Panc1 (cell line): ENCODE data around the gene IFI27L2.

Experiments used
- CTCF ChIP-seq: fragments of 450-650 bp; IDR thresholded peaks from 2 replicates; pipeline ENCODE4 v1.5.1; 2017; ENCODE audit warnings: mild to moderate bottlenecking
- POLR2AphosphoS5 ChIP-seq: IDR thresholded peaks from 2 replicates; pipeline ENCODE4 v1.6.1; 2012; ENCODE audit warnings: mild to moderate bottlenecking, low read depth, low read length, moderate library complexity
- SIN3A ChIP-seq: IDR thresholded peaks from 2 replicates; pipeline ENCODE4 v1.6.1; 2012; ENCODE audit warnings: low read depth, mild to moderate bottlenecking, low read length, moderate library complexity, borderline replicate concordance; ENCODE audit not compliant: insufficient read depth

GRCh38 chr14:94115631-94116030 lies 13.8 kb downstream of the IFI27L2 start:
- TF ChIP-seq POLR2AphosphoS5 = no peak
- no peak for TF ChIP-seq CTCF
- no peak for TF ChIP-seq SIN3A
